ENCODE data around the gene EFNB3.

GRCh38 chr17:7684851-7685532 lies 20.0 kb upstream of the EFNB3 start:
- TF ChIP-seq CTCF (IDR thresholded peaks at IDR 0.05): no peak
- TF ChIP-seq POLR2AphosphoS5 (IDR thresholded peaks at IDR 0.05): no peak
- no peak for TF ChIP-seq POLR2A (IDR thresholded peaks at IDR 0.05)
- no peak for TF ChIP-seq EP300 (IDR thresholded peaks at IDR 0.05)

Measured in stomach (tissue), 4 donors.